ENCODE data around the gene SEMA6A. TPM values are rescaled to one million over a fixed set of nuclear protein-coding genes. Genes with fewer than 3 reads are reported as not detected.
A peak's percentile ranks its signal among the peaks of the same experiment; 100 is the strongest.

Gene SEMA6A
- total and polyA plus RNA-seq, 2 of the 13 experiments (the other 11 are each of a cell fraction or from before 2014, with no cell fraction given): 5.1 to 6.5 TPM

DNA sequence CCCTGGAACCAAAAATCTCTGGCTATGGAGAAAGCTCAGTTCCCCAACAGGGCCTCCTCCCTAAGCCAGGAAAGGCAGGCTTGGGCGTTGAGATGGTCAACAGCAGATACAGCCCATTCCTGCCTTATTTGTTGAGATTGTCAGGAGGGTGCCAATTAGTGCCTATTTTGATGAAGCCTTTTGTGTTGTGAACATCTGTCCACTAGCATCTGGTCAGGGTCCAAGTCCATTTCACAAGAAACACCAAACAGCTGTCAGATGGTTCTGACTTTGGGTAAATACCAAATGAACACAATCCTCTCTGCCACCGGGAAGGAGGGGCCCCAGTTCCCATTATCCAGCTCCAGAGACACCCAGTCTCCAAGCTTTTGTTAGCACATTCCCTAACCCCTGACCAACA is 19.9 kb downstream of the SEMA6A start:
- Histone ChIP-seq H2AFZ (ENCODE audit: low read length) (no peak overlapping the region), H3K9me3 (ENCODE audit: low read length) (no peaks in the 10 kb centered on the region), H3K9ac (ENCODE audit: insufficient read depth, low read depth, low read length) (no peak overlapping the region), H3K4me3 (replicated peaks in 1 of 3; ENCODE audit: insufficient read depth in 1 of 3, low read depth in 2 of 3, low read length in 3 of 3) (no peak overlapping the region), H3K36me3 (replicated peaks in 1 of 2; ENCODE audit: control insufficient read depth in 1 of 2, insufficient read depth in 2 of 2, low read length in 2 of 2) (no peaks in the 10 kb centered on the region), H3K4me1 (ENCODE audit: insufficient read depth, low read length) (peaks cover 22% of the 10 kb centered on the region), H3K79me2 (ENCODE audit: insufficient read depth, low read length) (peaks cover 66% of the 10 kb centered on the region), H3K27ac (ENCODE audit: extremely low read length, insufficient read depth, low read length) (no peak overlapping the region), H3K4me2 (ENCODE audit: low read depth, low read length) (no peak overlapping the region), H4K20me1 (ENCODE audit: insufficient read depth, low read length) (no peaks in the 10 kb centered on the region), H3K27me3 (ENCODE audit: control insufficient read depth in 1 of 2, insufficient read depth in 2 of 2, low read length in 2 of 2) (no peaks in the 10 kb centered on the region)
- ChIA-PET POLR2A (interaction anchor here (1.0 kb wide), 1 partner anchor 18 kb away, joined by 3 read pairs; no protein-coding TSS in a partner anchor), CTCF (ENCODE audit: low intra/inter-chr PET ratio, low total read pairs) (no interaction called here)
- in situ Hi-C loops (cut with HindIII; ENCODE audit: extremely low pct_ligation_motif_present, low pct_unique_long_range_greater_than_20kb): no loop called here
- WGBS (ENCODE audit: low lambda C conversion rate): 29% methylated on average over 2 of the region's 2 CpGs
- intact Hi-C loops (cut with micrococcal nuclease; ENCODE audit: unreplicated experiment): loop anchor here (5.0 kb wide), 1 partner anchor 417 kb away; no protein-coding TSS in a partner anchor
- ATAC-seq (peak; percentile 73), DNase-seq (ENCODE audit: low spot score) (peak; percentile 44), FAIRE-seq (peak; percentile 23)
- BruUV-seq (replicated peaks): no TSS peak
- TF ChIP-seq ZBTB42 (CRISPR knock-in tag; IDR thresholded peaks at IDR 0.05): 0 out of 2 replicates have a peak, but pooled peaks have one; percentile 42
- no peak for TF ChIP-seq CBX1 (IDR thresholded peaks at IDR 0.05; ENCODE audit: low read depth)
- TF ChIP-seq SOX5 (CRISPR knock-in tag; IDR thresholded peaks at IDR 0.05; ENCODE audit: borderline replicate concordance): peak; percentile 23; the same call in 1 of the 2 replicates
- TF ChIP-seq, protein P1, sequence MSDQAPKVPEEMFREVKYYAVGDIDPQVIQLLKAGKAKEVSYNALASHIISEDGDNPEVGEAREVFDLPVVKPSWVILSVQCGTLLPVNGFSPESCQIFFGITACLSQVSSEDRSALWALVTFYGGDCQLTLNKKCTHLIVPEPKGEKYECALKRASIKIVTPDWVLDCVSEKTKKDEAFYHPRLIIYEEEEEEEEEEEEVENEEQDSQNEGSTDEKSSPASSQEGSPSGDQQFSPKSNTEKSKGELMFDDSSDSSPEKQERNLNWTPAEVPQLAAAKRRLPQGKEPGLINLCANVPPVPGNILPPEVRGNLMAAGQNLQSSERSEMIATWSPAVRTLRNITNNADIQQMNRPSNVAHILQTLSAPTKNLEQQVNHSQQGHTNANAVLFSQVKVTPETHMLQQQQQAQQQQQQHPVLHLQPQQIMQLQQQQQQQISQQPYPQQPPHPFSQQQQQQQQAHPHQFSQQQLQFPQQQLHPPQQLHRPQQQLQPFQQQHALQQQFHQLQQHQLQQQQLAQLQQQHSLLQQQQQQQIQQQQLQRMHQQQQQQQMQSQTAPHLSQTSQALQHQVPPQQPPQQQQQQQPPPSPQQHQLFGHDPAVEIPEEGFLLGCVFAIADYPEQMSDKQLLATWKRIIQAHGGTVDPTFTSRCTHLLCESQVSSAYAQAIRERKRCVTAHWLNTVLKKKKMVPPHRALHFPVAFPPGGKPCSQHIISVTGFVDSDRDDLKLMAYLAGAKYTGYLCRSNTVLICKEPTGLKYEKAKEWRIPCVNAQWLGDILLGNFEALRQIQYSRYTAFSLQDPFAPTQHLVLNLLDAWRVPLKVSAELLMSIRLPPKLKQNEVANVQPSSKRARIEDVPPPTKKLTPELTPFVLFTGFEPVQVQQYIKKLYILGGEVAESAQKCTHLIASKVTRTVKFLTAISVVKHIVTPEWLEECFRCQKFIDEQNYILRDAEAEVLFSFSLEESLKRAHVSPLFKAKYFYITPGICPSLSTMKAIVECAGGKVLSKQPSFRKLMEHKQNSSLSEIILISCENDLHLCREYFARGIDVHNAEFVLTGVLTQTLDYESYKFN (CRISPR knock-in tag; conservative IDR thresholded peaks at IDR 0.05): 0 out of 2 replicates have a peak, but pooled peaks have one; percentile 26
- peak; percentile 59 for TF ChIP-seq POGZ (CRISPR knock-in tag; IDR thresholded peaks at IDR 0.05)
- TF ChIP-seq ZNF335 (CRISPR knock-in tag; IDR thresholded peaks at IDR 0.05): no peak
- TF ChIP-seq, protein P2, sequence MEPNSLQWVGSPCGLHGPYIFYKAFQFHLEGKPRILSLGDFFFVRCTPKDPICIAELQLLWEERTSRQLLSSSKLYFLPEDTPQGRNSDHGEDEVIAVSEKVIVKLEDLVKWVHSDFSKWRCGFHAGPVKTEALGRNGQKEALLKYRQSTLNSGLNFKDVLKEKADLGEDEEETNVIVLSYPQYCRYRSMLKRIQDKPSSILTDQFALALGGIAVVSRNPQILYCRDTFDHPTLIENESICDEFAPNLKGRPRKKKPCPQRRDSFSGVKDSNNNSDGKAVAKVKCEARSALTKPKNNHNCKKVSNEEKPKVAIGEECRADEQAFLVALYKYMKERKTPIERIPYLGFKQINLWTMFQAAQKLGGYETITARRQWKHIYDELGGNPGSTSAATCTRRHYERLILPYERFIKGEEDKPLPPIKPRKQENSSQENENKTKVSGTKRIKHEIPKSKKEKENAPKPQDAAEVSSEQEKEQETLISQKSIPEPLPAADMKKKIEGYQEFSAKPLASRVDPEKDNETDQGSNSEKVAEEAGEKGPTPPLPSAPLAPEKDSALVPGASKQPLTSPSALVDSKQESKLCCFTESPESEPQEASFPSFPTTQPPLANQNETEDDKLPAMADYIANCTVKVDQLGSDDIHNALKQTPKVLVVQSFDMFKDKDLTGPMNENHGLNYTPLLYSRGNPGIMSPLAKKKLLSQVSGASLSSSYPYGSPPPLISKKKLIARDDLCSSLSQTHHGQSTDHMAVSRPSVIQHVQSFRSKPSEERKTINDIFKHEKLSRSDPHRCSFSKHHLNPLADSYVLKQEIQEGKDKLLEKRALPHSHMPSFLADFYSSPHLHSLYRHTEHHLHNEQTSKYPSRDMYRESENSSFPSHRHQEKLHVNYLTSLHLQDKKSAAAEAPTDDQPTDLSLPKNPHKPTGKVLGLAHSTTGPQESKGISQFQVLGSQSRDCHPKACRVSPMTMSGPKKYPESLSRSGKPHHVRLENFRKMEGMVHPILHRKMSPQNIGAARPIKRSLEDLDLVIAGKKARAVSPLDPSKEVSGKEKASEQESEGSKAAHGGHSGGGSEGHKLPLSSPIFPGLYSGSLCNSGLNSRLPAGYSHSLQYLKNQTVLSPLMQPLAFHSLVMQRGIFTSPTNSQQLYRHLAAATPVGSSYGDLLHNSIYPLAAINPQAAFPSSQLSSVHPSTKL (CRISPR knock-in tag; IDR thresholded peaks at IDR 0.05): peak; percentile 36; the same call in 1 of the 2 replicates
- 0 out of 2 replicates have a peak, but pooled peaks have one; percentile 58 for TF ChIP-seq ZNF644 (CRISPR knock-in tag; IDR thresholded peaks at IDR 0.05; ENCODE audit: low read depth)
- TF ChIP-seq FOXP1 (IDR thresholded peaks at IDR 0.05): no peak
- peak; percentile 54; the same call in 1 of the 2 replicates for TF ChIP-seq FOXP1 (CRISPR knock-in tag; IDR thresholded peaks at IDR 0.05)
- TF ChIP-seq ZNF3 (CRISPR knock-in tag; IDR thresholded peaks at IDR 0.05): no peak
- peak; percentile 9; the same call in 1 of the 2 replicates for TF ChIP-seq SALL1 (CRISPR knock-in tag; IDR thresholded peaks at IDR 0.05)
- TF ChIP-seq, protein P3, sequence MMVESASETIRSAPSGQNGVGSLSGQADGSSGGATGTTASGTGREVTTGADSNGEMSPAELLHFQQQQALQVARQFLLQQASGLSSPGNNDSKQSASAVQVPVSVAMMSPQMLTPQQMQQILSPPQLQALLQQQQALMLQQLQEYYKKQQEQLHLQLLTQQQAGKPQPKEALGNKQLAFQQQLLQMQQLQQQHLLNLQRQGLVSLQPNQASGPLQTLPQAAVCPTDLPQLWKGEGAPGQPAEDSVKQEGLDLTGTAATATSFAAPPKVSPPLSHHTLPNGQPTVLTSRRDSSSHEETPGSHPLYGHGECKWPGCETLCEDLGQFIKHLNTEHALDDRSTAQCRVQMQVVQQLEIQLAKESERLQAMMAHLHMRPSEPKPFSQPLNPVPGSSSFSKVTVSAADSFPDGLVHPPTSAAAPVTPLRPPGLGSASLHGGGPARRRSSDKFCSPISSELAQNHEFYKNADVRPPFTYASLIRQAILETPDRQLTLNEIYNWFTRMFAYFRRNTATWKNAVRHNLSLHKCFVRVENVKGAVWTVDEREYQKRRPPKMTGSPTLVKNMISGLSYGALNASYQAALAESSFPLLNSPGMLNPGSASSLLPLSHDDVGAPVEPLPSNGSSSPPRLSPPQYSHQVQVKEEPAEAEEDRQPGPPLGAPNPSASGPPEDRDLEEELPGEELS (CRISPR knock-in tag; IDR thresholded peaks at IDR 0.05): peak; percentile 54; the same call in 1 of the 2 replicates
- TF ChIP-seq ZNF34 (CRISPR knock-in tag; IDR thresholded peaks at IDR 0.05; ENCODE audit: borderline replicate concordance): no peak
- TF ChIP-seq MIER2 (CRISPR knock-in tag; IDR thresholded peaks at IDR 0.05): no peak
- no peak for TF ChIP-seq ZSCAN29 (CRISPR knock-in tag; conservative IDR thresholded peaks at IDR 0.05)
- no peak for TF ChIP-seq ZZZ3 (CRISPR knock-in tag; IDR thresholded peaks at IDR 0.05; ENCODE audit: borderline replicate concordance)
- 0 out of 2 replicates have a peak, but pooled peaks have one; percentile 28 for TF ChIP-seq SAP130 (CRISPR knock-in tag; IDR thresholded peaks at IDR 0.05; ENCODE audit: low read depth)

All from HepG2 (cell line).